Measurements from ENCODE around the gene TNS3.

GRCh38 chr7:47401611-47402570, 180.0 kb downstream of the TNS3 start:
- TF ChIP-seq CTCF (IDR thresholded peaks at IDR 0.05; ENCODE audit: low read length): no peak
- TF ChIP-seq EZH2 (optimal IDR thresholded peaks at IDR 0.05; ENCODE audit: low read depth, low read length): no peak
- no peak for TF ChIP-seq EZH2phosphoT487 (IDR thresholded peaks at IDR 0.05; ENCODE audit: low read length)
